HG03521 (cell line): ENCODE data around the gene EMC9.

Source experiments
- ATAC-seq: cut with Tn5 transposase; IDR thresholded peaks from one replicate; pipeline ENCODE4 v1.9.1; 2021; ENCODE audit warnings: mild to moderate bottlenecking, moderate library complexity; ENCODE audit not compliant: unreplicated experiment

EMC9 gene

GRCh38 chr14:24149302-24149969 is 8.0 kb upstream of the EMC9 start:
- no peak for ATAC-seq

- ATAC-seq, result no peak
Observed at GRCh38 chr14:24147761-24148428, 6.5 kb upstream of the EMC9 start.

GRCh38 chr14:24146978-24147760 is 5.8 kb upstream of the EMC9 start, which contains the start of gene RNF31:
RNF31 (plus strand) TSS chr14:24147498; CDS start chr14:24147699, 201 bp downstream.
- ATAC-seq, result peak; percentile 79

- ATAC-seq, result peak; percentile 58
Observed at GRCh38 chr14:24146453-24146977, 5.1 kb upstream of the EMC9 start, which contains the start of gene PSME2. PSME2 (minus strand) TSS chr14:24146610; CDS start chr14:24146581, 29 bp downstream.

- no peak for ATAC-seq
Observed at GRCh38 chr14:24145690-24146452, 4.5 kb upstream of the EMC9 start.

GRCh38 chr14:24145219-24145618 is 3.8 kb upstream of the EMC9 start:
- no peak for ATAC-seq

- ATAC-seq, result no peak
Observed at GRCh38 chr14:24144451-24144850, 3.1 kb upstream of the EMC9 start.

GRCh38 chr14:24143511-24143910 is 2.1 kb upstream of the EMC9 start:
- ATAC-seq, result no peak

GRCh38 chr14:24139272-24139934 is 2.0 kb downstream of the EMC9 start:
- ATAC-seq, result no peak

- ATAC-seq, result no peak
Observed at GRCh38 chr14:24138396-24139271, 2.8 kb downstream of the EMC9 start.

GRCh38 chr14:24137529-24138395 is 3.6 kb downstream of the EMC9 start:
- no peak for ATAC-seq

GRCh38 chr14:24136684-24137528 is 4.5 kb downstream of the EMC9 start:
- ATAC-seq, result no peak

GRCh38 chr14:24135834-24136683 is 5.3 kb downstream of the EMC9 start, which contains the start of gene PSME1:
PSME1 (plus strand) TSS chr14:24136194; CDS start chr14:24136263, 69 bp downstream.
- peak; percentile 82 for ATAC-seq

GRCh38 chr14:24135584-24135833 is 5.9 kb downstream of the EMC9 start:
- ATAC-seq, result peak; percentile 5

GRCh38 chr14:24133735-24134134 is 7.7 kb downstream of the EMC9 start:
- ATAC-seq, result no peak

GRCh38 chr14:24132976-24133375 is 8.4 kb downstream of the EMC9 start:
- no peak for ATAC-seq
